Uterus (tissue), 2 donors: ENCODE measurements around the gene ZNF385C.

ENCODE experiments used
- CTCF ChIP-seq, 4 experiments: fragments of 200-600 bp in 2 of 4; fragments of 450-650 bp in 2 of 4; sonication (generic) in 2 of 4; IDR thresholded peaks; one replicate each; pipeline ENCODE4 v1.5.1; 2016 to 2019; ENCODE audit warnings: antibody characterized with exemption in 4 of 4, mild to moderate bottlenecking in 2 of 4, moderate library complexity in 1 of 4
- POLR2A ChIP-seq, 2 donors: fragments of 450-650 bp; IDR thresholded peaks; one replicate each; pipeline ENCODE4 v1.6.1; 2016; ENCODE audit warnings: antibody characterized with exemption in 2 of 2, mild to moderate bottlenecking in 1 of 2, moderate library complexity in 1 of 2

GRCh38 chr17:42050393-42051012 is 47.8 kb downstream of the ZNF385C start, which contains the start of gene C17orf113:
- TF ChIP-seq CTCF (IDR thresholded peaks at IDR 0.05): peak in 3 of 4 experiments; percentile 30 to 58 (median 32)
- no peak for TF ChIP-seq POLR2A (IDR thresholded peaks at IDR 0.05)
